Large intestine (tissue), 3 donors: ENCODE measurements around the gene DAD1. TPM values are rescaled to one million over a fixed set of nuclear protein-coding genes. Genes with fewer than 3 reads are reported as not detected.
"Not testable (repeated sequence)": the region's sequence is repeated elsewhere in the genome, so short reads cannot be mapped to it uniquely, and the experiment has no call there.

ENCODE experiments used
- DNase-seq, 2 donors: peaks; one replicate each; pipeline versions ENCODE4 v3.0.0 to v3.0.0-alpha.2; 2013
- H3K27ac ChIP-seq: one replicate; pipeline ENCODE4 v1.5.1; 2013; ENCODE audit warnings: low read length
- H3K27me3 ChIP-seq: 2 replicates; pipeline ENCODE4 v1.6.1; 2013; ENCODE audit warnings: low read length; ENCODE audit not compliant: control insufficient read depth, insufficient read depth
- H3K36me3 ChIP-seq: 2 replicates; pipeline ENCODE4 v1.6.1; 2013; ENCODE audit warnings: low read length; ENCODE audit not compliant: control insufficient read depth, insufficient read depth
- H3K4me1 ChIP-seq: one replicate; pipeline ENCODE4 v1.6.1; 2013; ENCODE audit warnings: low read length; ENCODE audit not compliant: control insufficient read depth, insufficient read depth
- H3K4me3 ChIP-seq: one replicate; pipeline ENCODE4 v1.5.1; 2013; ENCODE audit warnings: low read length
- H3K9me3 ChIP-seq: one replicate; pipeline ENCODE4 v1.6.1; 2013; ENCODE audit warnings: mild to moderate bottlenecking, low read depth, low read length, moderate library complexity; ENCODE audit not compliant: control insufficient read depth
- WGBS: methylation state at CpG from one replicate; pipeline ENCODE4 v1.1.5; 2013; ENCODE audit warnings: low lambda C conversion rate; ENCODE audit not compliant: insufficient coverage; 5-methylcytosine and 5-hydroxymethylcytosine counted together
- polyA plus RNA-seq: library from polyadenylated mRNA; unstranded; fragments of 120-200 nt; gene quantifications from one replicate; pipeline ENCODE4 v1.2.1, GENCODE V29; 2013

DAD1 gene
- polyA plus RNA-seq, 1 donor: 206 TPM

GRCh38 chr14:22588526-22589095 is 413 bp downstream of the DAD1 start:
- H3K27ac ChIP-seq: peak overlapping the region; percentile 95
- no peaks in the 10 kb centered on the region for H3K36me3 ChIP-seq
- 9% methylated on average over 5 of the region's 17 CpGs for WGBS
- H3K4me1 ChIP-seq: peaks cover 6% of the 10 kb centered on the region
- peak overlapping the region; percentile 96 for H3K4me3 ChIP-seq
- peak in 1 of 2 donors; percentile 29 for DNase-seq
- no peaks in the 10 kb centered on the region for H3K9me3 ChIP-seq
- H3K27me3 ChIP-seq: no peaks in the 10 kb centered on the region

- H3K4me3 ChIP-seq: peak overlapping the region; percentile 96
- H3K36me3 ChIP-seq, H3K27me3 ChIP-seq, H3K4me1 ChIP-seq, H3K9me3 ChIP-seq: not testable (repeated sequence)
- peak overlapping the region; percentile 95 for H3K27ac ChIP-seq
- WGBS: no CpG with 5 or more reads among the region's 10 CpGs
- peak in 1 of 2 donors; percentile 47 for DNase-seq
These were observed 1.2 kb downstream of the DAD1 start for GRCh38 chr14:22587677-22588422.

GRCh38 chr14:22587247-22587646 is 1.8 kb downstream of the DAD1 start:
- Histone ChIP-seq H3K9me3 (no peaks in the 10 kb centered on the region), H3K4me3 (no peak overlapping the region), H3K27ac (no peak overlapping the region), H3K4me1 (peaks cover 6% of the 10 kb centered on the region), H3K27me3 (no peaks in the 10 kb centered on the region), H3K36me3 (no peaks in the 10 kb centered on the region)
- DNase-seq: no peak
- no CpG with 5 or more reads among the region's 5 CpGs for WGBS

- Histone ChIP-seq H3K4me3 (no peak overlapping the region), H3K36me3 (peaks cover 5% of the 10 kb centered on the region), H3K27ac (no peak overlapping the region), H3K27me3 (no peaks in the 10 kb centered on the region), H3K4me1 (peaks cover 2% of the 10 kb centered on the region), H3K9me3 (no peaks in the 10 kb centered on the region)
- WGBS: 100% methylated on average over 1 of the region's 1 CpG
- DNase-seq: no peak
These were observed 5.0 kb downstream of the DAD1 start for GRCh38 chr14:22583994-22584393.

- Histone ChIP-seq H3K4me1 (no peaks in the 10 kb centered on the region), H3K27me3 (no peaks in the 10 kb centered on the region), H3K9me3 (no peaks in the 10 kb centered on the region), H3K27ac (no peak overlapping the region), H3K4me3 (no peak overlapping the region), H3K36me3 (peaks cover 8% of the 10 kb centered on the region)
- no CpG with 5 or more reads among the region's 2 CpGs for WGBS
- no peak for DNase-seq
These were observed 8.4 kb downstream of the DAD1 start for GRCh38 chr14:22580625-22581024.

- Histone ChIP-seq H3K27me3 (no peaks in the 10 kb centered on the region), H3K4me3 (no peak overlapping the region), H3K4me1 (no peaks in the 10 kb centered on the region), H3K36me3 (peaks cover 9% of the 10 kb centered on the region), H3K27ac (no peak overlapping the region), H3K9me3 (no peaks in the 10 kb centered on the region)
- no CpG with 5 or more reads among the region's 3 CpGs for WGBS
- DNase-seq: no peak
These were observed 9.1 kb downstream of the DAD1 start for GRCh38 chr14:22579881-22580280.

- Histone ChIP-seq H3K4me1 (no peaks in the 10 kb centered on the region), H3K27me3 (no peaks in the 10 kb centered on the region), H3K27ac (no peak overlapping the region), H3K4me3 (no peak overlapping the region), H3K36me3 (peaks cover 15% of the 10 kb centered on the region), H3K9me3 (no peaks in the 10 kb centered on the region)
- DNase-seq: no peak
- WGBS: 83% methylated on average over 1 of the region's 2 CpGs
These were observed 9.8 kb downstream of the DAD1 start for GRCh38 chr14:22579236-22579635.

- no CpG with 5 or more reads among the region's 6 CpGs for WGBS
- Histone ChIP-seq H3K4me1 (no peaks in the 10 kb centered on the region), H3K27ac (no peak overlapping the region), H3K36me3 (peaks cover 30% of the 10 kb centered on the region), H3K9me3 (no peaks in the 10 kb centered on the region), H3K27me3 (no peaks in the 10 kb centered on the region), H3K4me3 (no peak overlapping the region)
- no peak for DNase-seq
These were observed 11.6 kb downstream of the DAD1 start for GRCh38 chr14:22577334-22577908.

- Histone ChIP-seq H3K9me3 (no peaks in the 10 kb centered on the region), H3K36me3 (peaks cover 47% of the 10 kb centered on the region), H3K4me3 (no peak overlapping the region)
These were observed 15.2 kb downstream of the DAD1 start for GRCh38 chr14:22573804-22574203.

GRCh38 chr14:22572562-22573058 is 16.4 kb downstream of the DAD1 start:
- Histone ChIP-seq H3K9me3 (no peaks in the 10 kb centered on the region), H3K36me3 (peaks cover 50% of the 10 kb centered on the region), H3K4me3 (no peak overlapping the region), H3K4me1 (peaks cover 1% of the 10 kb centered on the region), H3K27ac (no peak overlapping the region), H3K27me3 (no peaks in the 10 kb centered on the region)
- no CpG with 5 or more reads among the region's 1 CpG for WGBS
- no peak for DNase-seq

More at GRCh38 chr14:22573804-22574203, 15.2 kb downstream of the DAD1 start:
- no peaks in the 10 kb centered on the region for H3K4me1 ChIP-seq
- no CpG with 5 or more reads among the region's 3 CpGs for WGBS
- no peaks in the 10 kb centered on the region for H3K27me3 ChIP-seq
- no peak for DNase-seq
- no peak overlapping the region for H3K27ac ChIP-seq
